GM18519 (cell line): ENCODE results near the gene CLEC19A.

Experiments
- ATAC-seq: cut with Tn5 transposase; IDR thresholded peaks from one replicate; pipeline ENCODE4 v1.9.1; 2021; ENCODE audit warnings: mild to moderate bottlenecking, moderate library complexity; ENCODE audit not compliant: unreplicated experiment, low FRiP score

Gene CLEC19A

DNA sequence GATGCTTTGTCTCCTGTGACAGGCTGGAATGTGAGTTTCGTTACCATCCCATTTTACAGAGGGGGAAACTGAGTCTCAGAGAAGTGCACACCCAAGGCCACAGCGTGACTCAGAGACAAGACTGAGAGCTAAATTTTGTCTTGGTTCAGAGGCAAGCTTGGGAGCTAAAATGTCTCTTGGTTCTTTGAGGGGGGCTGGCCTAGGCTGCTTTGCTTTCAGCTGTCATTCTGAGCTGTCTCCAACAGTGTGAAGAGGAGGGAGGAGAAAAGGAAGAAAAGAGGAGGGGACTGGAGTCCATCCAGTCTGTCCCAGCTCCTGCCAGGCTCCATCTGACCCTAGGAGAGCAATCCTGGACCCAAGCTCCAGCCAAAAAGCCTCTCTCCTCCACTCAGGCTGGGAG lies at the start of gene CLEC19A:
Gene CLEC19A (plus strand): TSS at position 301 of the 400 bp plus-strand sequence. CDS start 121 bp downstream, outside the sequence.
- no peak for ATAC-seq

DNA sequence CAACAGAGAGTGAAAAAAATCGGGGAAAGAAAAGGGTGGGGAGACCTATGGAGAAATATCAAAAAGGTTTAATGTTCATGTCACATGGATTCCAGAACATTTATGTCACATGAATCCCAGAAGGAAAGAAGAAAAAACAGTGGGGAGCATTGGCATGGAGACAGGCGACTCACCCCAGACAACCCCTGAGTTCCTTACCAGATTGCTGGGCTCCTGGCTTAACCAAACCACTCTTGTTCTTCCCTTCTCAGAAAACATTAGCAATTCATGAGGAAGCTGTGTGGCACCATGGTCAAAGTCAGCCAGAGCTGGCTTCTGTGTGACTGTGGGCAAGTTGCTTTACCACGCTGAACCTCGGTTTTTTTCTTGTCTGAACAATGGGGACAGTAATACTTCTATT lies 49.6 kb upstream of the CLEC19A start:
- no peak for ATAC-seq

DNA sequence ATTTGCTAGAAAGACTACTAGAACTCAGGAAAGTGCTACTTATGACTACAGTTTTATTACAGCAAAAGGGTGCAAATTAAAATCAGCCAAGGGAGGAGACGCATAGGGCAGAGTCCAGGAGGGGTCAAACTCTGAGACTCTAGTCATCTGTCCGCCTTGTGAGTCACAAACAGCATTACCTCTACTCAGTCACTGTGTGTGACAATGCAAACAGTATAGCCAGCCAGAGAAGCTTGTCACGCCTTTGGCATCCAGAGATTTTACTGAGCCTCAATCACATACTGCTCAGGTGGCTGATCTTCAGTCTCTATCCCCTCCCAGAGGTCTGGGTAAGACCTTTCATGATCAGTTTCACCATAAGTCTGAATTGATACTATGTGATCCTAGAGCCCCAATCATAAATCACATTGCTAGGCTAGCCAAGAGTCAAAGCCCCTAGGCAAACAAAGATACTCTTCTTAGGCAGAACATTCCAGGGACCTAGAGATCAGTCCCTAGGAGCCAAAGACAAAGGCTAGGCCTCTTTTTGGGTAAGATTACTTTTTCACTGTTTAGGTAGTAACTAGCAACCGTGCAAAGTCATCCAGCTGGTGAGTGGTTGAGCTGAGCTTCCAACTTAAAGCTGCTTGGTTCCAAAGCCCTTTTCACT lies 48.8 kb upstream of the CLEC19A start:
- ATAC-seq, result no peak

DNA sequence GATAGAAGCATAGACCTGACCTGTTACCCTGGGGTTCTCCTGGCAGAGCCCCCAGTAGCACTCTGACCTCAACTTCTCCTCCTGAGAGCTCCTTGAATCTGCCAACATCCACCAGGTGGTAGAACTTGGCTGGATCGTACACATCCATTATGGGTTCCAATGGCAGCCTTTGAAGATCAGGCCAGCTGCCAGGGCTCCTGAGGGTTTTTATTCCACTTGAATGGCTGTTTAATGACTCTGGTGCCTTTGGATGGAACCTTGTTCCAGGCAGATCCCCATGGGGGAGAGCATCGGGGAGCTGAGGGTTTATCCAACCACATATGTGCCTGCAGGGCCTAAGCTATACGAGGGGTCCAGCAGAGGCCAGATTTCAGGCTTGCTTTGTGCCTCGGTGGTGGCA lies 47.1 kb upstream of the CLEC19A start:
- ATAC-seq, result no peak

DNA sequence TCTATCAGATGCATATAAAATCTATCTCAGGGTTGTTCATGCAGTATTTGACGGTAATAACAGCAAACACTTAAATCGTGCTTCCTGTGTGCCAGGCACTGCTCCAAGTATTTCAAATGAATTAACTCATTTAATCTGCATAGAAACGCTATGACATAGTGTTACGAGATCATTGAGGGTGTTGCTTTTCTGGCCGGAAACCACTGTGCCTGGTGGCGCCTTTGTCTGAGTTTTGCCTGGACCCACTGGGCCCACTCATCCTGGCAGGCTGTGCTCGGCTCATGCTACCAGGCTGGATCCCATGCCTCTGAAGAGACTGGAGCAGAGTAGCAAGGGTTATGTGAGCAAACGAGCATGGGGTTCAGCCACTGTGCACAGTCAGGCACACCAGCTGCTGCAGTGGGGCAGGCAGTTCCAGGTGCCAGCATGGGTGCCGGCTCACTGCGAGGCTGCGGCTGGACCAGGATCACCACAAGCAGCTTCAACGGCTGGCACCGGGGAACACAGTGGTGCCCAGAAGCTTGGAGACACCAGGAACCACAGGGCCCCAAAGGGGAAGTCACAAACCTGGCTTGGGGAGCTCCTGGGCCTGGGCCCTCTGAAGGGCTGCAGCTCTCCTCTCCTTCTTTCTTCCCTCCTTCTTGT lies 45.9 kb upstream of the CLEC19A start:
- ATAC-seq, result no peak

DNA sequence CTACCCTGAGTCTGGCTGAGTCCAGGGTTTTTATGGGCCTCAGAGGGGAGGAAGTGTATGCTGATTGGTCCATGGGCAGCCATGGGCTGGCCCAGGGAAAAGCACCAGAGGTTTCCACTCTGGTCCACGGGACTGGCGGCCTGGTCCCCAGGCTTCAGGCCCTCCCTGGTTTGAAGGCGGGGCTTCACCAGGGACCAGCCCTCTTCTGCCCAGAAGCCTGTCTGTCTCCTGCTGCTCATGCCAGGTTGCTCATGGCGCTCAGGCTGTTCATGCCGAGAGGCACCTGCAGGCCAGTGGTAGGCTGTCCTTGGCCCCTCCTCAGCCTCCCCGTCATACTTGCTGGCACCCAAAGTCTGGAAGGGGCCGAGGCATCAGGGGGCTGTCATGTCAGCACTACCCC lies 45.0 kb upstream of the CLEC19A start:
- no peak for ATAC-seq

DNA sequence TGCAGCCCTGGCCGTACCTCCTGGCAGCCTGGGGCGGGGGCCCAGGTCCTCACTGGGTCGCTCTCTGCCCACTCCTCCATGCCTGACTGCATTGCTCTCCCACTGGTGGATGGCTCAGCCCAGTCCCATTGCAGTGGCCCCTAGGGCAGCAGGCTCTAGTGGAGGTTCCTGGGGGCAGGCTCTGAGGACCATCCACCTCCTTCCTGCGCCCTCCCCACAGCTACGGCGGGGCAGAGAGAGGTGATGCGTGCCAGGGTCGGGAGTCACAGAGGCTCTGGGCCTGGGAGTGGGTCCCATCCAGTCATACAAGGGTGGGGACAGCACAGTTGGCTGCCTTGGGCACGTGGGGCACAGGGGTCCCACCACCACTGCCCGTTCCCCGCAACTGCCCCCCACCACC lies 44.0 kb upstream of the CLEC19A start:
- ATAC-seq, result no peak

DNA sequence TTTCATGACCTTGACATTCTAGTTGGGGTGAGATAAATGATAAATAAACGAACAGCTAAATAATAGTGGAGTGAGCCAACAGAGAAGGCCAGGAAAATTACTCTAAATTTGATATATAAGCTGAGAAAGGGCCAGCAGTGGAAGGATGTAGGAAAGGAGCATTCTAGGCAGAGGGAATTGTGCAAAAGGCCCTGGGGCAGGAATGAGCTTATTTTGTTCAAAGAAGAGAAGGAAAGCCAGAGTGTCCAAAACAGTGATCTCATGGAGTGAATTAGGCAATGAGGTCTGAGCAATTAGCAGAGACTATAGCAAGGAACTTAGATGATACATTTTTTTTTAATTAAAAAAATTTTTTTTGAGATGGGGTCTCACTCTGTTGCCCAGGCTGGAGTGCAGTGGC lies 43.3 kb upstream of the CLEC19A start:
- ATAC-seq, result no peak

DNA sequence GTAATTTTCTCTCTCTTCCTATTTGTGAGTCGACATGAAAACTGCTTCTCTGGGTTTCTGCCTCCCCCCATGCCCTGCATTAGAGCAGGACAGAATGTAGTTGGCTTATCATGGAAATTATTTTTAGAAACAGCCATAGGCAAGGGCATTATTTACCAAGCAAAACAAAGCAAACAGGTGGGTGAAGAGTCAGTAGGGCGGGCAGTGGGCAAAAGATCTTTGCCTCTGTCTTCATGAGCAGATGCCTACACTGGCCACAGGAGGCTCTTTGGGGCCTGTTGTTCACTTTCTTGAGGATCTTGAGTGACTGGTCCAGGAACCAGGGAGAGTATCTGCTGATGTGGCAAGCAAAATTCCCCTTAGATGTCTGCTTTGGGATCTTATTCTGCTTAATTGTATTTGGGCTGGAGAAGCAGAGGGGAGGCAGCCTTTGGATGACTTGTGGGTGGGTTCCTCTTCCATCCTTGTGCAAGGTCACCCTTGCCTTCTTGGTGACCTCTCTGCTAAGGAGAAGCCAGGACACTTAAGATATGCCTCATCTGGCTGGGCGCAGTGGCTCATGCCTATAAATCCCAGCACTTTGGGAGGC lies 42.5 kb upstream of the CLEC19A start:
- no peak for ATAC-seq

DNA sequence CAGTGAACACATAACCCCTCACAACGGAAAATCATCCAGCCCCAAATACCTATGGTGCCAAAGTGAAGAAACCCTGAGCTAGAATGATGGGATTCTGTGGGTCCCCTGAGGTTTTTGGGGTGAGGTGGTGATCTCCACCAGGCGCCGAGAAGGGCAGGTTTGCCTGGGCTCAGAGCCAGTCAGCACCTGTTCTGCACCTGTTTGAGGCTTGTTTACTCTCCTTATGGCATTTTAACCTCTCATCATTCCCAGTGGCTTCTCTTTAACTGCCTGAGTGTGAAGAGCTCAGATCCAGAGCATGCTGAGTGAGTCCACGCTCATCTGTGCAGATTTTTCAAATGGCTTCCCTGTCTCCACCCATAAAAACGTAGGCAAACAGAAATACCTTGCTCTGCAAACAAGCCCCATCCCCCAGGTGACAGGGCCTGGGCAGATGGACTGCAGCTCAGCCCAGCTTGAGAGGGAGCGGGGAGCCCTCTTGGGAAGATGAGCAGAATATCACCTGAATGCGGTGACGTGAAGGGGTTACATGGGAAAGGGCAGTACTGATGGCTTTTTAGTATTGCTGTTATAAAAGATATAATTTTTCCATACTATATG lies 40.1 kb upstream of the CLEC19A start:
- no peak for ATAC-seq

DNA sequence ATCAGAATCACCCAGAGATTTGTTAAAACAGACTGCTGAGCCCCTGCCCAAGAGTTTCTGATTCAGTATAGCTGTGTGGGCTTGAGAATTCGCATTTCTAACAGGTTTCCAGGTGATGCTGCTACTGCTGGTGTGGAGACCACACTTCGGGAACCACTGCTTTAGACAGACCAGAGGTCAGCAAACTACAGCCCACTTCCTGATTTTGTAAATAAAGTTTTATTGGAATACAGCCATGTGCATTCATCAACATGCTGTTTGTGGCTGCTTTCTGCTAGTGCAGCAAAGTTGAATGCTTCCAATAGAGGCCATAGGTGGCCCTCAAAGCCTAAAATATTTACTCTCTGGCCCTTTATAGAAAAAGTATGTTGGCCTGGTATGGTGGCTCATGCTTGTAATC lies 32.6 kb upstream of the CLEC19A start:
- no peak for ATAC-seq

DNA sequence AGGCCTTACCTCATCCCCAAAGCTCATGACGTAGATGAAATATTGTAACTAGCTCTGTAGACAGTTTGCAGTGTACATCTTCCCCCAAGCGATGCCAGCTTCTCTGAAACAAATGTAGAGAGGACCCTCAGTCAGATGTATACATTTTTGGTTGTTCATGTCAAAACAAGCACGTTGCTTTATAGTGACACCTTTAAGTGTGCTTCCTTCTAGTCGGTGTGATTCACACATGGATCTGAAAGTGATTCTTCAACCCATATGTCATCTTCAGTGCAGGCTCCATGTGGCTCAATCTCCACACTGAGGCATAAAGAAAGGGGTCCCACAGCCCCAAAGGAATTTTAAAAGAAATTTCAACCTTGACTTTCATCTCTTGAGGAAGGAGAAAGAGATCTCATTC lies 30.9 kb upstream of the CLEC19A start:
- ATAC-seq, result no peak

DNA sequence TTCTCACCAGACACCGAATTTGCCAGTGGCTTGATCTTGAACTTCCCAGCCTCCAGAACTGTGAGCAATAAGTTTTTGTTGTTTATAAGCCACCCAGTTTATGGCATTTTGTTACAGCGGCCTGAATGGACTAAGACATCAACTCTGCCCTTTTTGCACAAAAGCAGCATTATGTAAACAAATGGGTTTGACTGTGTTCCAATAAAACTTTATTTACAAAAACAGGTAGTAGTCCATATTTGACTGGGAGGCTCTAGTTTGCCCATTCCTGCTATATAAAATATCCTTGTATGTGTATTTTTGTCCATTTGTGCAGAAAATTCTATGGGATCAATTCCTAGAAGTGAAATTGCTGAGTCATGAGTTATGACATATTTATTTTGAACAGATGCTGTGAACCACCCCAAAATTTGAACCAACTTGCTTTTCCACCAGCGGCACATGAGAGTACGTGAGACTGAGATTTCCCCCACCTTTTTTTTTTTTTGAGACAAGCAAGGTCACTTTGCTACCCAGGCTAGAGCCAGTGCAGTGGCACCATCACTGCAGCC lies 21.3 kb upstream of the CLEC19A start:
- no peak for ATAC-seq

DNA sequence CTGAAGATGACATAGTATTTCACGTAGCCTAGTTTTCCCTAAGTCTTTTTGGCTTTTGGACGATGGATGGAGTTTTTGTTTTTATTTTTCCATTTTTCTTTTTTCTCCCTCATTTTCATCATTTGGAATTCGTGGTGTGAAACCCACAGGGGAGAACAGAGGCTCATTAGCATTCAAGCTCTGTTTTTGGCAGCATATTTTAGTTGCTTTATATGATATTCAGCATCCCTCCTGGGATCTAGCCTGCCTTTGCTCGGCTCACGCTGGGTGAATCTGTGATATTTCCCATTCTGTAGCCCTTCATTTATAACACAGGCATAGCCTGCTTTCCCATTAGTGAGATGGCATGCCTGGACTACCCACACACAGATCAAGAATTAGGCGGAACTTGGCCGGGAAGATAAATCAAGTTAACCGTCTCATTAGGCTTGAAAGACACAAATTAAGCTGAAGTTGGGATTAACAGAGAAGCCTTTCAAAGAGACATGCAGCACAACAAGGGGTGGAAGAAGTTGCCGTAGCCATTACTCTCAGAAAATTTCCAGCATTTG lies 20.1 kb upstream of the CLEC19A start:
- no peak for ATAC-seq

DNA sequence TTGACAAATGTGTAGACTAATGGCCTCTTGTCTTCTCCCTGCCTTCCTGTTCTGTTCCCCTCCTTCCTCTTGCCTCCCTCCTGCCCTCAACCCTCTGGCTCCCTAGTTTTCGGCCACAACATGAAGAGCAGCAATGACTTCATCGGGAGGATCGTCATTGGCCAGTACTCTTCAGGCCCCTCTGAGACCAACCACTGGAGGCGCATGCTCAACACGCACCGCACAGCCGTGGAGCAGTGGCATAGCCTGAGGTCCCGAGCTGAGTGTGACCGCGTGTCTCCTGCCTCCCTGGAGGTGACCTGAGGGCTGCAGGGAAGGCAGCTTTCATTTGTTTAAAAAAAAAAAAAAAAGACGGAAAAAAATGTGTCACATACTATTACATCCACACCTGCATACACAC lies 18.8 kb upstream of the CLEC19A start:
- no peak for ATAC-seq

DNA sequence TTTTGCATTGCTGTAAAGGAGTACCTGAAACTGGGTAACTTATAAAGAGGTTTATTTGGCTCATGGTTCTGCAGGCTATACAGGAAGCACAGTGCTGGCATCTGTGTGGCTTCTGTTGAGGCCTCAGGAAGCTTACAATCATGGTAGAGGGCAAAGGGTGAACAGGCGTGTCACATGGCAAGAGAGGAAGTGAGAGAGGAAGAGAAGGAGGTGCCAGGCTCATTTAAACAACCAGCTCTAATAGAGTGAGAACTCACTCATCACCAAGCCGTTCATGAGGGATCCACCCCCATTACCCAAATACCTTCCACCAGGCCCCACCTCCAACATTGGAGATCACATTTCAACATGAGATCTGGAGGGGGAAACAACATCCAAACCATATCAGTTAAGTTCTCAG lies 16.4 kb upstream of the CLEC19A start:
- ATAC-seq, result no peak

DNA sequence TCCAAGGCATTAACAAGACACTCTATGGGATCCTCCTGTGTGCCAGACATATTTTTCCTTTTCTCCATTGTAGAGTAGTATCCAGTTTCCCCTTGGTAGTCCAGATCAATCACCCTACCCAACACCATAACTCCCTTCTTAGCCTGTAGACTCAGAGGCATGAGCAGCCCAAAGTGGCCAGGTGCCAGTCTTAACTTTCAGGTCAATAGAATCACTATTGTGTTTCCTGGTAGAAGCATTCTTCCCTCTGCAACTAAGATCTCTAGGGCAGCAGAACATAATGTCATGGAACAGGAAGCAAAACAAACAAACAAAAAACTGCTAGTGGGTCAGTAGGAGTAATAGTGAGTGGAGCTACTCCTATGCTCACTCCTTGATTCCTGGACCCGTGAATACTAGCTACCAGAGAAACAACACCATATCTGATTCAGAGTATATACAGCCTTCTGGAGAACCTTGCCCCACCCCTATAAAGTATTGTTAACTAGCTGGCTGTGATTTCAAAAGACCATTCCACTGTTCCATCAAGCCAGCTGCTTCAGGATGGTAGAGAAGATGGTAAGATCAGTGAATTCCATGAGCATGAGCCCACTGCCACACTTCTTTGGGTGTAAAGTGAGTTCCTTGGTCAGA lies 11.2 kb upstream of the CLEC19A start:
- no peak for ATAC-seq

DNA sequence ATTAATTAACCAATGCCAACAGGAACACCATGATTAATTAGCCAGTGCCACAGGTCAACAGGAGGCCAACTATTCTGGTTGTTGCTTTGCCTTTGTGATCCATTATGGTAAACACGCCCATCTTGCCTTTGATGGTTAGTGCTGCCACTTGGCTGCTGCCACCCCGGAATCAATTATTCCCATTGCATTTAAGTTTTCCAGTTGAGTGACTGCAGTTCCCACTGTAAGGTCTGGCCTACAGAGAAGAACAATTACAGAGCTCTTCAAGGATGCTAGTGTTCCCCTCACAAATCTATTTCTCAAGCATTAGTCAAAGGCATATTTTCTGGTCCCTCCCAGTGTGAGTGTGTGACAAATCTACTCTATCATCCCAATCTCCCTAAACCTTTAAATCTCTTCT lies 7.1 kb upstream of the CLEC19A start:
- no peak for ATAC-seq

DNA sequence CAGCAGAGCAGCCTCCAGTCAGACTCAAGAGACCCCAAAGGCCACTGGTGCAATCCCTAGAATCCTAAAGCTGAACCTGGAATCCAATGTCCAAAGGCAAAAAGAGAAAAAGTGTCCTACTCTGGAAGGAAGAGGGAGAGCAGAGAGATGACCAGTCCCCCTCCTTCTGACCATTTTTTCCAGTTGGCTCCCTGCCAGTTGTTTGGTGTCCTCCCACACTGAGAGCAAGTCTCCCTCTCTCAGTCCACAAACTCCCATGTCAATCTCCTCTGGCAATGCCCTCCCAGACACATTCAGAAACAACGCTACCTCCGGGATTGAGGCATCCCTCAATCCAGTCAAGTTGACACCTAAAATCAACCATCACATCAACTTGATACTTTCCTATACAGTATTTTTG lies 4.3 kb upstream of the CLEC19A start:
- ATAC-seq, result no peak

DNA sequence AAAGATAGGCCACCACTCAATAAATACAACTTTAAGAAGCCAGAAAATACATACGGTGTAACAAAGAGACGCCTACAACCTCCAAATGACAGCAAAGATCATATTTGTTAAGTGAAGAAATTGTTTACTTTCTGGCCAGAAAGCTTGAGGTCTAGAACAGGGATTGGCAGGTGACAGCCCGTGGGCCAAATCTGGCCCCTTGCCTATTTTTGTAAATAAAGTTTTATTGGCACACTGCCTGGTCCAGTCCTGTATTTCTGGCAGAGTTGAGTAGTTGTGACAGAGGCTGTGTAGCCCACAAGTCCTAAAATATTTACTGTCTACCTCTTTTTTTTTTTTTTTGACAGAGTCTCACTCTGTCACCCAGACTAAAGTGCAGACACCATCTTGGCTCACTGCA lies 3.4 kb upstream of the CLEC19A start:
- ATAC-seq, result no peak

DNA sequence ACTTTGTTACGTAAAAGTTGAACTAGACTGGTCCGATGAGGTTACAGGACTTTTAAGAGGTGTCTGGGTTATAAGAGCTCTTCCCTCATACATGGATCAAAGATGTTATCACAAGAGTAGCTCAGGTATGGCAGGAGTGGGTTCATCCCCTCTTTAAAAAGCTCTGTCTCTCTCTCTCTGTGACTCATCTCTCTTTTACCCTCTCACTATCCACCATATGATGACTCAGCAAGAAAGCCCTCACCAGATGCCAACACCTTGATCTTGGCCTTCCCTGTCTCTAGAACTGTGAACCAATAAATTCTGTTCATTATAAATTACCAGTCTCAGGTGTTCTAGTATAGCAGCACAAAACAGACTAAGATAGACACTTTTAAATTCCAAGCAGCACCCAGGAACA lies 1.9 kb upstream of the CLEC19A start:
- ATAC-seq, result no peak
